ENCODE data around the gene SCP2. TPM values are rescaled to one million over a fixed set of nuclear protein-coding genes. Genes with fewer than 3 reads are reported as not detected.

The SCP2 gene, protein sequence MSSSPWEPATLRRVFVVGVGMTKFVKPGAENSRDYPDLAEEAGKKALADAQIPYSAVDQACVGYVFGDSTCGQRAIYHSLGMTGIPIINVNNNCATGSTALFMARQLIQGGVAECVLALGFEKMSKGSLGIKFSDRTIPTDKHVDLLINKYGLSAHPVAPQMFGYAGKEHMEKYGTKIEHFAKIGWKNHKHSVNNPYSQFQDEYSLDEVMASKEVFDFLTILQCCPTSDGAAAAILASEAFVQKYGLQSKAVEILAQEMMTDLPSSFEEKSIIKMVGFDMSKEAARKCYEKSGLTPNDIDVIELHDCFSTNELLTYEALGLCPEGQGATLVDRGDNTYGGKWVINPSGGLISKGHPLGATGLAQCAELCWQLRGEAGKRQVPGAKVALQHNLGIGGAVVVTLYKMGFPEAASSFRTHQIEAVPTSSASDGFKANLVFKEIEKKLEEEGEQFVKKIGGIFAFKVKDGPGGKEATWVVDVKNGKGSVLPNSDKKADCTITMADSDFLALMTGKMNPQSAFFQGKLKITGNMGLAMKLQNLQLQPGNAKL
- 100 to 1,000 TPM in 3 of 12 donors, 10 to 100 TPM in 8, not detected in 1; 69.2 to 136 (median 88.4) TPM for polyA plus RNA-seq (ENCODE audit: insufficient read length in 12 of 12)
- long read RNA-seq, donor 1, transcript SCP2-207 (5 exons, 894 nt), result major isoform, 63 of 162 reads
- long read RNA-seq, donor 1, transcript SCP2-203 (16 exons, 2,811 nt), result minor isoform, 21 of 162 reads
- long read RNA-seq, donor 1, partial matches to known transcripts, result 65 of 162 reads
- long read RNA-seq, donor 1, other reads (novel, unspliced or antisense), result 5 of 162 reads
- long read RNA-seq, donor 2, transcript SCP2-207 (5 exons, 894 nt), result major isoform, 33 of 43 reads
- long read RNA-seq, donor 2, transcript SCP2-205 (4 exons, 1,298 nt), result minor isoform, 5 of 43 reads
- long read RNA-seq, donor 2, partial matches to known transcripts, result 0 of 43 reads
- long read RNA-seq, donor 2, other reads (novel, unspliced or antisense), result 0 of 43 reads
- long read RNA-seq, donor 3, transcript SCP2-207 (5 exons, 894 nt), result major isoform, 18 of 22 reads
- long read RNA-seq, donor 3, partial matches to known transcripts, result 0 of 22 reads
- long read RNA-seq, donor 3, other reads (novel, unspliced or antisense), result 0 of 22 reads
- long read RNA-seq, donor 4, transcript SCP2-207 (5 exons, 894 nt), result major isoform, 14 of 17 reads
- long read RNA-seq, donor 4, partial matches to known transcripts, result 0 of 17 reads
- long read RNA-seq, donor 4, other reads (novel, unspliced or antisense), result 0 of 17 reads
- long read RNA-seq, donor 5, transcript SCP2-207 (5 exons, 894 nt), result major isoform, 42 of 50 reads
- long read RNA-seq, donor 5, partial matches to known transcripts, result 0 of 50 reads
- long read RNA-seq, donor 5, other reads (novel, unspliced or antisense), result 0 of 50 reads
- long read RNA-seq, donor 6, transcript SCP2-207 (5 exons, 894 nt), result major isoform, 22 of 35 reads
- long read RNA-seq, donor 6, partial matches to known transcripts, result 5 of 35 reads
- long read RNA-seq, donor 6, other reads (novel, unspliced or antisense), result 0 of 35 reads
- long read RNA-seq, donor 7, transcript SCP2-207 (5 exons, 894 nt), result major isoform, 12 of 18 reads
- long read RNA-seq, donor 7, partial matches to known transcripts, result 0 of 18 reads
- long read RNA-seq, donor 7, other reads (novel, unspliced or antisense), result 0 of 18 reads
- long read RNA-seq, donor 8, transcript SCP2-207 (5 exons, 894 nt), result major isoform, 52 of 56 reads
- long read RNA-seq, donor 8, partial matches to known transcripts, result 0 of 56 reads
- long read RNA-seq, donor 8, other reads (novel, unspliced or antisense), result 0 of 56 reads
- long read RNA-seq, donor 9, transcript SCP2-207 (5 exons, 894 nt), result major isoform, 23 of 42 reads
- long read RNA-seq, donor 9, partial matches to known transcripts, result 13 of 42 reads
- long read RNA-seq, donor 9, other reads (novel, unspliced or antisense), result 0 of 42 reads
- long read RNA-seq, donor 10, transcript SCP2-207 (5 exons, 894 nt), result major isoform, 26 of 36 reads
- long read RNA-seq, donor 10, transcript SCP2-203 (16 exons, 2,811 nt), result minor isoform, 5 of 36 reads
- long read RNA-seq, donor 10, partial matches to known transcripts, result 0 of 36 reads
- long read RNA-seq, donor 10, other reads (novel, unspliced or antisense), result 0 of 36 reads
- long read RNA-seq, donor 11, transcript SCP2-205 (4 exons, 1,298 nt), result minor isoform, 5 of 40 reads
- long read RNA-seq, donor 11, transcript SCP2-207 (5 exons, 894 nt), result major isoform, 22 of 40 reads
- long read RNA-seq, donor 11, partial matches to known transcripts, result 6 of 40 reads
- long read RNA-seq, donor 11, other reads (novel, unspliced or antisense), result 0 of 40 reads

DNA sequence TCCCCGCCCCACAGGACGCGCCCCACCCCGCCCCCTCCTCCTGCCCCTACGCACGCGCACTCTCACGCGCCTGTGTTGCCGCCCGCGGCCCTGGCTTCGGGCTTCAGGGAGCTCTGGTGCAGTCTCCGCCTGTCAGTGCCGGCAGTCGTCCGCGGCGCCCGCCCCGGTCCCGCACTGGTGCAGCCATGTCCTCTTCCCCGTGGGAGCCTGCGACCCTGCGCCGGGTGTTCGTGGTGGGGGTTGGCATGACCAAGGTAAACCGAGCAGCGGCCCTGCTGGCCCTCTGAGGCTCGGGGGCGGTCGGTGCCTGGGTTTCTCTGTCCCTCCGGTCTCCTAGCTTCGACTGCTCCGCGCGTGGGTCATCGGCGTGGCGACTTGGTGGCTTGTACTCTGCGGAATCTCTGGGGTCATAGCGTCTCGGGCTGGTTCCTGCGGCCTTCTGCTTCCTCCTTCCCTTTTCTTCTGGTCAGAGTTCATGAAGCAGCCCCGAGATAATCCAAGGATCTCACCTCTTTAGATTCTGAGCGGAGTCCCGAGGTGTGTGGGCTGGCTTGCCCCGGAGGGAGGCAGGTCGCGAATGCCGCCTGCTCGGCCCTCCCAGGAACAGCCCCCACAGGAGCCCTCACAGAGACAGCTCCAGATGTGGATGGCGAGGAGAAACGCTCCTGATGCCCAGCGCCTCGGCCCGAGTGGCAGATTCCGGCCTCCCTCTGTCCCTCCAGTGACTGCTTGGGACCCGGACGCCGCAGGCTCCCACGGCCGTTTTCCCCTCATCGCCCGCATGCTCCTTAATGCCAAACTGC is at the start of gene SCP2:
TSS of gene SCP2 (plus strand) at position 65 of the 803 bp plus-strand sequence. CDS start at position 186, 121 bp downstream.
- DNase-seq, result peak; percentile 71

DNA sequence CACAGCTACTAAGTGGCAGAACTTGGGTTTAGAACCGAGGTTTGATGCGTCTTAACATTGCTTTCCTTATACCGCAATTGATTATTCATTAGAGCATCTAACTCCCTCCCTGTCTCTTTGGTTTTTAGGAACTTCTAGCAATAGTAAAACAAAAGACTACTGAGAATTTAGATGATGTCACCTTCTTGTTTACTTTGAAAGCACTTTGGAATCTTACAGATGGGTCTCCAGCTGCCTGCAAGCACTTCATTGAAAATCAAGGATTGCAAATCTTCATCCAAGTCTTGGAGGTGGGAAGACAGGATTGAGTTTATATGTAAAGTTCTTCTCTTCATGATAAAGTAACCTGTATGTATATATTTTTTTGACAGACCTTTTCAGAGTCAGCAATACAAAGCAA is 49.5 kb upstream of the SCP2 start:
- no peak for DNase-seq

DNA sequence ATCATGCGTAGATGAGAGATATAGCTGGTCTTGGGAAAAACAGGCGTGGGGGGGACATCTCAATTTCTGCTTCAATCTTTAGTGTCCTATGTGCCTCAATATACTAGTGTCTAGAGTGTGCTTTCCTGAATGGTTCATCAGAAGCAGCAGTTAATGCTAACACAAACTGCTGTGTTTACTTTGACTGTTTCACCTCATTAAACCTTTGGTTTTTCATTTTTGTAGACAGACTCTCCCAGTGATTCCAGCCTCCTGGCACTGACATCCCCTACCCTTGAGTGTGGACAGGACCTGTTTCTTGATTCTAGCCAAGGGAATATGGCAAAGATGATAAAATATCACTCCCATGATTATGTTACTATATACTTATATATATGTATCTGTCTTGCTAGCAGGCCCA is 46.9 kb upstream of the SCP2 start:
- no peak for DNase-seq

DNA sequence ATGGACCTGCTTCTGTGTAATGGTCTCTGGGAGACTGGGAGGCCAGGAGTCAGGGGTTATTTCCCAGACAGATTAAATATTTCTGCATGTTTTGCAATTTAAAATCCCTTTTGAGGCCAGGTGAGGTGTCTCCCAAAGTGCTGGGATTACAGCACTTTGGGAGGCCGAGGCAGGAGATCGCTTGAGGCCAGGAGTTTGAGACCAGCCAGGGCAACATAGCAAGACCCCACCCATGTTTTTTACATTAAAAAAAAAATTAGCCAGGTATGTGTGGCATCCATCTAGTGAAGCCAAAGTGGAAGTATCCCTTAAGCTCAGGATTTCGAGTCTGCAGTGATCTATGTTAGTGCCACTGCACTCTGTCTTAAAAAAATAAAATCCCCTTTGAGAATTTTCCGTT is 39.6 kb upstream of the SCP2 start:
- DNase-seq, result no peak

DNA sequence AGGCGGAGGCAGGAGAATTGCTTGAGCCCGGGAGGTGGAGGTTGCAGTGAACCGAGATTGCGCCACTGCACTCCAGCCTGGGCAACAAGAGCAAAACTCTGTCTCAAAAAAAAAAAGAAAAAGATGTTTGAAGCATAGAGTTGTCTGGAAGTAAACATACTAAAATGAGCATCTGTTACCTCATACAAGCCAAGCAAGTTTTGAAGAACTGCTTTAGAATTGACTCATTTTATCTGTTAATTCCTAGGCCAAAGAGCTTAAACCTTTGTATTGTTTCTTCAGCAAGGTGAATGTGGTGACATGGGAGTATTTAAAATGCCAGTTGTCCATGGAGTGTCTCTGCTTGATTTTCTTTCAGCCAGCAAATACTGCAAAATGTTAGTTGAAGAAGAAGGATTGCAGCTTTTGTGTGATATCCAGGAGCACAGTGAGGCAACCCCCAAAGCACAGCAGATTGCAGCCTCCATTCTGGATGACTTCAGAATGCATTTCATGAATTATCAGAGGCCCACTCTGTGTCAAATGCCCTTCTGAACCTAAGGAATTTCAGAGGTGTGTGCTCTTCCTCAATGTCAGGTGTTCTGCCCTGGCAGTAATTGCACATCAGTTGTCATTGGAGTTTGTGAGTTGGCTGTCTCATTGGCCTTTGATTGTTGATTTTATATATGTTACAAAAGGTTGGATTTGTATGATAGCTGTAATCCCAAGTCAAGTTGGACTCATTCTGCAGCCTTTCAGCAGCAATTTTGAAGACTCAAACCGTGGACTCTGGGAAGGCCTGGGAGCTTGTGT is 34.5 kb upstream of the SCP2 start:
- DNase-seq, result no peak

DNA sequence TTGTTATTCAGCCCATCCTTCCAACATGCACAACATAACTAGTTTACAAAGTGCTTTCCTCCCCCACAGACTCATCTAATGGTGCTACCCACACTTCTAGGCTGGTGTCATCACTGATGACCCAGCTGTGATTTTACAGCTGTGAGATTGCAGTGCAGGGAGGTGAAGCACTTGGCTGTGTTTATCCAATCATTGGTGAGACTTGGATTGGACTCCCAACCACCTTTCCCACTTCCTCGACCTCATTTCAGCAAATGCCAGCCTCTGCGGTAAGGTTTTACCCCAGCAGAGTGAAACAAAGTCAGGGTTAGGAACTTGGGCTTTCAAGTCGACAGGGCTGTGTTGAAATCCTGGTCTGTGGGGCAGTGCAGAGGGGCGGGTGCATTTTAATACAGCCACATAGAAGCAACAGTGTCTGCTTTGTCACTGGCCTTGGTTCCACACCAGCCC is 27.6 kb upstream of the SCP2 start:
- no peak for DNase-seq

DNA sequence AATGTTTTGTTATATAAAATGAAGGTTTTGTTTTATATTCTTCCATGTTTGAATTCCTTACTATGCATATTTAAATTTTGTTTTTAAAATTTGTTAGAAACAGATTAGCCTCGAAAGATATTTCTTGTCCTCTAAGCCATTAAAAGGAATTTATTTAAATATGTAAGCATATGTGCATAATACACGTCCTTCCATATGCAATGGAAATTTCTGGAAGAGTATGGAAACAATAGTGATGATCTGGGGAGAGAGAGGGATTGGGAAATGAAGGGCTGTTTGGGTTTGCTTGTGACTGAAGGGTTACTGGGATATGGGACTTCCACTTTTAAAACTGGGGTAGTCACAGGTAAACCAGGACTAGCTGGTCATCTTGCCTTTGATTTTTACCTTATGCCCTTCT is 26.7 kb upstream of the SCP2 start:
- no peak for DNase-seq

DNA sequence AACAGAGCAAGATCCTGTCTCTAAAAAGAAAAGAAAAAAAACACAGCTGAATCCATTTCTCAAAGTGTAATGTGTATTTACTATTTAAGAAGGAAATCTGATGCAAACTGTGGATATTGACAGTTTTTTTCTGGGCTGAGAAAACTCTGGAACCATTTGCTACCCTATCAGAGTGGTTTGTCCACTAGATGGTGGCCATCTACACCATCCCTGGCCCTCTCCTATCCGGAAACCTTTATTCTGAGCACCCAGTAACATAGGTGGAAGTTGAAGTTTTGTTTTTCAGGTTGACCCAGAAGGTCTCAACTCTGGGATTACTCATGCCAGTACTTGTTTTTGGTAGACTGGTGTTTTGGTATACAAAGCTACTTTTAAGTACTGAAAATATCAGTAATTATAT is 25.7 kb upstream of the SCP2 start:
- no peak for DNase-seq

DNA sequence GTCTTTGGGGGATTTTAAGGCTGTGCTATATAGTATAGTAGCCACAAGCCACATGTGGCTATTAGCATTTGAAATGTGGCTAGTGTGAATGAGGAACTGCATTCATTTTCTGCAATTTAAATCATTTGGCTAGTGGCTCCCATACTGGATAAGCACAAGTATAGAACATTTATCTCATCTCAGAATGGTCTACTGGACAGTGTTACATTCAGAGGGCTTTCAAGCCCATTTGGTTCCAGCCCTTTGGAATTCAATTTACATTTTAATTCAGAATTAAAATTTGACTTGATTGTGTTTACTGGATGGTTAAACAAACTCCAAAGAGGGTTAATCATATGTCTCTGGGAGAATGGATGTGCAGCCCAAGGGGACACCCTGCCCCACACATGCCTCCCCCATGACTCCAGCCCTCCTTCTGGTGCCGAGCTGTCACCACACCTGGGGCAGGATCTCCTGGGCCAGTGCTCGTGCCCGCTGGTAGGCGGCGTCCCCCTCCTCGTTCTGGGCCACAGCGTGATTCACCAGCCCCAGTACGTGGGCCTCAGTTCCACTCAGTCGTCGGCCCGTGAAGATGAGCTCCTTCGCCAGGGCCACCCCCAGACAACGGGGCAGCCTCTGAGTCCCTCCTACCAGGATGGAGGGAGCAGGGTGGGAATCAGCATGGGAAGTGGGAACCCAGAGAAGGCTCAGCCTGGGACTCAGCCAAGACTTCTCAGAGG is 22.7 kb upstream of the SCP2 start:
- DNase-seq, result no peak

DNA sequence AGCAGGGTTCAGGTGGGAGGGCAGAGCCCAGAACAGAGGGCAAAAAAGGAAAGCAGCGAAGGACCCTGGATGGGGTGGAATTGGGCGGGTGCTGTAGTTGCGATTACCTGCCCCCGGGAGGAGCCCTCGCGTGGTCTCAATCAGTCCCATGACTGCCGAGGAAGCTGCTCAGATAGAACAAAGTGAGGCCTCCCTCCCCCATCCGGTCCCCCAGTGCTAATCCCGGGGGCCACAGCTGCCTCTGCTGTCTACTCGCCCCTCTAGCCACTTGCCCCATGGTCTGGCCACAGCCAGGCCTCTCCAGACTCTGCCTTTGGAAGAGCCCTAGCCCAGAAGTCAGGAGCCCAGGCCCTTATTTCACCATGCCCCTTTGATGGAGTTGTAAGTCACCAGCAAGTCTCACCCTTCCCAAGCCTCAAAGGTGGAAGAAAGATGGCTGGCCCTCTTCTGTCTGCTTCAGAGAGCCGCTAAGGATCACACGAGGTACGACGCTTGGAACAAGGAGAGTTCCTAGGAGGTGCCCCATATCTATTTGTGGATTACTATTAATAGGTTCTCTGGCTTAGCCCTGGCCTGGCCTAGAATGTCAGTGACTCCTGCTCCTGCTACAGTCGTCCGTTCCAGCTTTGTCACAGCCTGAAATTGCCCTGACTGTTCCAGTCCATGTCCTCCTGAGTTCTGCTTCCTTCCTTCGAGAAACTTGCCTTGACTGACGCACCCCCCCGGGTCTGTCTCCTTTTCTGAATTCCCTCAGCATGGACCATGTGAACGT is 22.0 kb upstream of the SCP2 start:
- no peak for DNase-seq

DNA sequence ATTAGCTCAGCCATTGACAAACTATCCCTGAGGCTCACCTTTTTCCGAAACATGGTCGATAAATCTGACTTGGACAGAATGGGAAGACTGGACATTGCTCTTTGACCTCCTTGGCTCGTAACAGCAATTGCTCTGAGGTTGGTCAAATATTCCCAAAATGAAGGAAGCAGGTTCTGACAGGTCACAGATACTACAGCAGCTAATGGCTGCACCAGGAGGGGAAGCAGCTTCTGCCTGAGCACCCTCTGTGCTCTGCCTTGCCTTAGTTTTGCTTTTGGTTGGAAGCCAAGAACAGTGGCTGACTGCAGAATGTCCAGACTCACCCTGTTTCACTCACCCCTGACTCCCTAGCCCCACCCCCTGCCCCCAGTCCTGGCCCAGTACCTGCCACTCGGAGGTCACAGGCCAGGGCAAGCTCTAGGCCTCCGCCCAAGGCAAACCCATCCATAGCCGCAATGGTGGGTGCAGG is 20.9 kb upstream of the SCP2 start:
- DNase-seq, result no peak

DNA sequence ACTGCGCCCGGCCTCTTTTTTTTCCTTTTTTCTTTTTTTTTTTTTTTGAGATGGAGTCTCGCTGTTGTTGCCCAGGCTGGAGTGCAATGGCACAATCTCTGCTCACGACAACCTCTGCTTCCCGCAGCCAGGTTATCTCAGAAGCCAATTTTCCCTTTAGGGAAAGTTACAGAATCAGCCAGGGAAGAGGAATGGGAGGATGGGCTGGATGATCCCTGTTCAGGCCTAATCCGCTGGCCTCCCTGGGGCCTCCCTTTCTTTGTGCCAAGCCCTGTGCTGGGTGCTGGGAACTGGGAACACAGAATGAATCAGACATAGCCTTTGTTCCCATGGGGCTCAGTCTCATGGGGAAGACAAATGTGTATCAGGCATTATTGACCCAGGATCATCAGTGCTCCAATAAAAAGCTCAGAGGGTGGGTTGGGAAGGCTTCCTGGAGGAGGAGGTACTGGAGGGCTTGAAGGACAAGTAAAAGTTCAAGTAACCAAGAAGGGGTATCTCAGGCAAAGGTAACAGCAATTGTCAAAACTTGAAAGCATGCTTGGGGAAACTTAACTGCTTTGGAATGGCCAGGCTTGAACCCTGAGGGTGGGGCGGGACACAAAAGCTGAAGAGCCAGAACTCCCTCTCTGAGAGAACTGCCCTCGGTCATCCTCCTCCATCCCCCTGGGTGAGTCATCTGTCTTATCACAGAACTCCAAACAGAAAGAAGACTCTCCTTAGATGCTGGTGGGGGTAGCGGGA is 19.8 kb upstream of the SCP2 start:
- no peak for DNase-seq

DNA sequence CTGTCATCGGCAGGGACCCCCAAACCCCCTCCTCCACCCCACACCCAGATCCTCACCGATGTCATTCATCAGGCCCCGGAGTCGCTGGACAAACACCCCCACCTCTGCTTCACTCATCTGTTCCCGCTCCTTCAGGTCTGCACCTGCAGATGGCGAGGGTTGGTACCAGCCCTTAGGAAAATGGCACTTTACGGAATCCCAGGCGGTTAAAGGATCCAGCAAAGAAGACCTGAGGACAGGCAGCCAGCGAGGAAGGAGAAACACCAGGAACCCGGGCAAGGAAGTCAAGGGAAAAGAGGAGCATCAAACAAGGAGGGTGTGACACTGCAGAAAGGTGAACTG is 19.3 kb upstream of the SCP2 start:
- no peak for DNase-seq

DNA sequence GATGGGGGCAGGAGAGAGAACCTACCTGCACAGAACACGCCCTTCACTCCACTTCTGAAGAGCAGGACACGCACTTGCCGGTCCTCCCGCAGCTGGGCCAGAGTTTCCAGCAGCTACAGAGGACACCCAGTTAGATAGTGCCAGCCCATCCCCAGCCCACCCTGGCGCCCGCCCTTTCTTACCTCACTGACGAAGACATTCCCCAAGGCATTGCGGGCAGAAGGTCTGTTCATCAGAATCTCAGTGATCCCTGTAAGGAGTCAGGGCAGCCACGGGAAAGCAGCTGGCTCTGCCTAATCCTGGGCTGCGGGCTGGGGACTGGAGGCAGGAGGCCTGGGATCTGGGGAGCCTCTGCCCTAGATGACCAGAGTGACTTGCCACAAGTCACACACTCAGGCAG is 15.5 kb upstream of the SCP2 start:
- DNase-seq, result no peak

DNA sequence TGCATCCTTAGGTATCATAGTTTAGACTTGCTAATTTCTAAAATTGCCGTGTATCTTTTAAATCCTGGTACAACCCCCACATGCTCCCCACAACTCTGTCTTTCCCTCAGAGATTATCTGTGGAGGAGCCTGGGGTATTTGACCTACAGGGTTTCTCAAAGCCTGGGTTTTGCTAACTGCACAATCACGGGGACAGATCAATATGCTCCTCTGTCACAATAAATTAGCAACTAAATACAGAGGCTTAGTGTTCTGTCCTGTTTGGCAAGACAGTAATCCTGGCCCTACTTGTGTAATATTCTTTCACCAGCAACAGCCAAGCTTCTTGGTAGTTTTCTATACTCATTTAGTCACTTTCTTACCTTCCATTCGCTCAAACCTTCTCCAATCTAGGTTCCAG is 14.1 kb upstream of the SCP2 start:
- DNase-seq, result no peak

DNA sequence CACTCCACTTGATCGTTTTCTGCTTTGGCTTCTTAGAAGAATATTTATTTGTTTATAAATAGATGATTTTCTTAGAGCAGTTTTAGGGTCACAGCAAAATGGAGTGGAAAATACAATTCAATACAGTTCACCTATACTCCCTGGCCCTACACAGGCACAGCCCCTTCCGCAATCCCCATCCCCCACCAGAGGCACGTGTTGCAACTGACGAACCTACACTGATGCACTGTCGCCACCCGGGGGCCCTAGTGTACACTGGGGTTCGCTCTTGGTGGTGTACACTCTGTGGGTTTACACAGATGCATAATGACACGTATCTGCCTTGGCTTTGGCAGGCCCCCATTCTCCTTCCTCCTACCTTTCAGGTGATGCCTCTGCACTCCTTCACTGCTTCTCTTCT is 13.5 kb upstream of the SCP2 start:
- no peak for DNase-seq

Data from muscle of arm (tissue), 14 donors.